Neural crest cell (in vitro differentiated cells): Measurements from ENCODE around the gene MED12L. TPM values are rescaled to one million over a fixed set of nuclear protein-coding genes. Genes with fewer than 3 reads are reported as not detected.
"Not testable (repeated sequence)": the region's sequence is repeated elsewhere in the genome, so short reads cannot be mapped to it uniquely, and the experiment has no call there.

ENCODE experiments used
- DNase-seq: peaks from one replicate; pipeline ENCODE4 v3.0.0; 2021; ENCODE audit warnings: low read depth, mixed read lengths, low spot score
- H3K27ac Mint-ChIP-seq: one replicate; pipeline ENCODE4 v1.8.0; 2021; ENCODE audit warnings: mild to moderate bottlenecking, mixed read lengths; ENCODE audit not compliant: unreplicated experiment
- H3K27me3 Mint-ChIP-seq: 2 replicates; pipeline ENCODE4 v1.8.0; 2021; ENCODE audit warnings: low read depth, mild to moderate bottlenecking, mixed read lengths
- H3K36me3 Mint-ChIP-seq: 2 replicates; pipeline ENCODE4 v1.8.0; 2021; ENCODE audit warnings: low read depth, mild to moderate bottlenecking, mixed read lengths
- H3K4me1 Mint-ChIP-seq: 2 replicates; pipeline ENCODE4 v1.8.0; 2021; ENCODE audit warnings: mixed read lengths
- H3K4me3 Mint-ChIP-seq: one replicate; pipeline ENCODE4 v1.8.0; 2021; ENCODE audit warnings: mild to moderate bottlenecking, mixed read lengths
- H3K9me3 Mint-ChIP-seq: 2 replicates; pipeline ENCODE4 v1.8.0; 2021; ENCODE audit warnings: mixed read lengths
- total RNA-seq: library from RNA; stranded (reverse); gene quantifications from 2 replicates; pipeline ENCODE4 v1.2.1, GENCODE V29; 2021
- TF ChIP-seq, protein P1 (sequence below): fragments of 200-600 bp; sonication (generic); conservative IDR thresholded peaks from 2 replicates; pipeline ENCODE4 v1.5.0; 2021; ENCODE audit warnings: antibody characterized with exemption, mild to moderate bottlenecking

The MED12L gene
- total RNA-seq, 1 donor from 2014 or later = 12.2 TPM

DNA sequence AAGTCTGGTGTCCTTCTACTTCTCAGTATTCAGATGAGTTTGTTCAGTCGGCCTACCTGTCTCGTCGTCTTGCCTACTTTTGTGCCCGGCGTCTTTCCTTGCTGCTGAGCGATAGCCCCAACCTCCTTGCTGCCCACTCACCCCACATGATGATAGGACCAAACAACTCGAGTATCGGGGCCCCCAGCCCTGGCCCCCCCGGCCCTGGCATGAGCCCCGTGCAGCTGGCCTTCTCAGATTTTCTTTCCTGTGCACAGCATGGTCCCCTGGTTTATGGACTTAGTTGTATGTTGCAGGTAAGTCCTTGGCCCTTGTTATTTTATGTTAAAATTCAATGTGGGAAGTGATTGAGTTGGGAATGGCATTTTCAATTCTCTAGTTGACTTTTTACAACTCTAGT lies 74.3 kb downstream of the MED12L start:
- H3K4me1 Mint-ChIP-seq = peaks cover 13% of the 10 kb centered on the region
- no peak overlapping the region for H3K4me3 Mint-ChIP-seq
- no peaks in the 10 kb centered on the region for H3K9me3 Mint-ChIP-seq
- TF ChIP-seq, protein P1, sequence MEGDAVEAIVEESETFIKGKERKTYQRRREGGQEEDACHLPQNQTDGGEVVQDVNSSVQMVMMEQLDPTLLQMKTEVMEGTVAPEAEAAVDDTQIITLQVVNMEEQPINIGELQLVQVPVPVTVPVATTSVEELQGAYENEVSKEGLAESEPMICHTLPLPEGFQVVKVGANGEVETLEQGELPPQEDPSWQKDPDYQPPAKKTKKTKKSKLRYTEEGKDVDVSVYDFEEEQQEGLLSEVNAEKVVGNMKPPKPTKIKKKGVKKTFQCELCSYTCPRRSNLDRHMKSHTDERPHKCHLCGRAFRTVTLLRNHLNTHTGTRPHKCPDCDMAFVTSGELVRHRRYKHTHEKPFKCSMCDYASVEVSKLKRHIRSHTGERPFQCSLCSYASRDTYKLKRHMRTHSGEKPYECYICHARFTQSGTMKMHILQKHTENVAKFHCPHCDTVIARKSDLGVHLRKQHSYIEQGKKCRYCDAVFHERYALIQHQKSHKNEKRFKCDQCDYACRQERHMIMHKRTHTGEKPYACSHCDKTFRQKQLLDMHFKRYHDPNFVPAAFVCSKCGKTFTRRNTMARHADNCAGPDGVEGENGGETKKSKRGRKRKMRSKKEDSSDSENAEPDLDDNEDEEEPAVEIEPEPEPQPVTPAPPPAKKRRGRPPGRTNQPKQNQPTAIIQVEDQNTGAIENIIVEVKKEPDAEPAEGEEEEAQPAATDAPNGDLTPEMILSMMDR = no peak
- H3K27ac Mint-ChIP-seq = no peak overlapping the region
- no peak for DNase-seq
- no peaks in the 10 kb centered on the region for H3K27me3 Mint-ChIP-seq
- H3K36me3 Mint-ChIP-seq = peaks cover 3% of the 10 kb centered on the region

DNA sequence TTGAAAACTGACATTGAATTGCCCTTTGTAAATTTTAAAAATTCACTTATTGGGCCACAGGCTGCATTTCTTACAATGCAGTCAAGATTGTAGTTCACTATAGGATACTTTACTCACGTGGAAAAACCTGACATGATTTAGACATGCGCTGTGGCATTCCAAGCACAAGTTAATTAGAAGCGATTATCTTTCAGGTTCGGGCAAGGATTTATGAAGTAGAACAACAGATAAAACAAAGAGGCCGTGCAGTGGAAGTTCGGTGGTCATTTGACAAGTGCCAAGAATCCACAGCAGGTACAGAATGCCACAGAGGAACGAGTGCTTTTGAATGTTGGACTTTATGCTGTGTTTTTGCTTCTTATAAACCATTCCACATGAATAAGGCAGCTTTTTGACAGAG lies 79.8 kb downstream of the MED12L start:
- Mint-ChIP-seq H3K4me1 (no peaks in the 10 kb centered on the region), H3K27me3 (no peaks in the 10 kb centered on the region), H3K27ac (no peak overlapping the region), H3K9me3 (no peaks in the 10 kb centered on the region), H3K4me3 (no peak overlapping the region), H3K36me3 (peaks cover 3% of the 10 kb centered on the region)
- no peak for DNase-seq
- TF ChIP-seq, protein P1 = no peak

DNA sequence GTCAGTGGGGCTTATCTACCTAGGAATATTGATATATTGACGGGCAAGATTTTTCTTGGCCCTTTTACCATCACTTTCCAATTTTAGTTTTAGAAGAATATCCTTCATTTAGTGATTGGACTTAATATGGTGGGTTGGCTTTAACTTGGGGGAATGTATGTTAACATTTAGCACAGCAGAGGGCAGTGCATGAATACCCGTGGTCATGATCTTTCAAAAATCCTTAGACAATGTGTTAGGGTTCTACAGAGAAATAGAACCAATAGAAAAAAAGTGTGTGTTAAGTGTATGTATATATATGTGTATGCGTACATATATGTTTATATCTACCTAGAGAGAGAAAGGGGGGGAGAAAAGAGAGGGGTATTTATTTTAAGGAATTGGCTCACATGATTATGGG lies 80.7 kb downstream of the MED12L start:
- Mint-ChIP-seq H3K9me3 (no peaks in the 10 kb centered on the region), H3K36me3 (peaks cover 3% of the 10 kb centered on the region), H3K4me3 (no peak overlapping the region), H3K27me3 (no peaks in the 10 kb centered on the region), H3K4me1 (peaks cover 8% of the 10 kb centered on the region), H3K27ac (no peak overlapping the region)
- no peak for DNase-seq
- TF ChIP-seq, protein P1 = no peak

DNA sequence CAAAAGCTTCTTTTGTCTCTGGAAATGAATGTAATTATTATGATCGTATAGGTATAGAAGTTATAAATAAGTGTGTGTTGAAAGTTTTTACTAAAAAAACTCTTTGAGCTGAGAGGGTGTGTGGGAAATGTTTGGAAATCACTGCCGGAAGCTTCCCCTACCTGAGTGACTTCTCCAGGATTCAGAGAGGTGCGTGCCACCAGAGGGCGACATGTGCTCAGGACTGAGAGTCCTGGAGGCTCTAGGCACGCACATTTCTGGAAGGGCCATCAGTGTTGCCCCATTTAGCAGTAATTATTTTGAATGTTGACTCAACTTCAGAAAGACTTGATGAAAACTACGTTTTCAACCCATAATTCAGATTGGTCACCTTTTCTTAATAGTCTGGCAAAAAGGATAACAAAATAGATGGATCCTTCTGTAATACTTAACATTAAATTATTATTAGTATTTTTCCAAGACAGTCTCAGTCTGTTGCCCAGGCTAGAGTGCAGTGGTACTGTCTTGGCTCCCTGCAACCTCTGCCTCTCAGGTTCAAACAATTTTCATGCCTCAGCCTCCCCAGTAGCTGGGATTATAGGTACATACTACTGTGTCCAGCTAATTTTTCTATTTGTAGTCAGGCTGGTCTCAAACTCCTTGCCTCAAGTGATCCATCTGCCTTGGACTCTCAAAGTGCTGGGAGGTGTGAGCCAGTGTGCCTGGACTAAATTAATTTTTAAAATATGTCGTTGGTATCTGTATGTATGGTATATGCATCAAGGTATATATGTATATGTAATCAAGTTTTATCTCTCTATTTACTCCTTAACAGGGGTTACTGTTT lies 83.0 kb downstream of the MED12L start:
- no peak overlapping the region for H3K4me3 Mint-ChIP-seq
- no peaks in the 10 kb centered on the region for H3K9me3 Mint-ChIP-seq
- H3K27ac Mint-ChIP-seq = no peak overlapping the region
- no peaks in the 10 kb centered on the region for H3K27me3 Mint-ChIP-seq
- H3K4me1 Mint-ChIP-seq = peaks cover 20% of the 10 kb centered on the region
- TF ChIP-seq, protein P1 = peak; percentile 84
- no peaks in the 10 kb centered on the region for H3K36me3 Mint-ChIP-seq
- peak; percentile 59 for DNase-seq

DNA sequence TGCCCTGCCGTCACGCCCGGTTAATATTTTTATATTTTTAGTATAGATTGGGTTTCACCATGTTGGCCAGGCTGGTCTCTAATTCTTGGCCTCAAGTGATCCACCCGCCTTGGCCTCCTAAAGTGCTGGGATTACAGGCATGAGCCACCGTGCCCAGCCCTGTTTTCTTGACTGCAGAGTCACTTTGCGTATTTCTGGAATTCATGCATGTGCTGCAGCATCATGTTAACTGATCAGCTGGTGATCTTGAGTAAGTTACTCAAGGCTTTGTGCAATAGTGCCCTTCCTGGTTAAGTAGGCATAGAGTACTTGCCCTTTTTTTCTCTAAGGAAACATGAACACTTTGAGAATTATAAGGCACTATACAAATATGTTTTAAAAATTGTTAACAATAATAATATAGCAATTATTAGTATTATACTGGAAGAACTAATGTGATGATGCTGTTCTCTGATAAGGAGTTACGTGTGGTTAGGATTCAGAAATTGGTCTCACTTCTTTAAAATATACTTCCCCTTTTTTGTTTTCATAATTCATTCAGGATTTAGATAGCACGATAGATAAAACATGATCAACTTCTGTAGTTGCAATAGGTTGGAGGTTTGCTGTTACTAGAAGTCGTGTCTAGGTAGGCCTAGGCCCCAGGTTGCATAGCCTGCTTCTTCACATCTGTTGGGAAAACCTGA lies 83.9 kb downstream of the MED12L start:
- no peak overlapping the region for H3K4me3 Mint-ChIP-seq
- no peak overlapping the region for H3K27ac Mint-ChIP-seq
- H3K27me3 Mint-ChIP-seq = no peaks in the 10 kb centered on the region
- H3K9me3 Mint-ChIP-seq = no peaks in the 10 kb centered on the region
- no peak for DNase-seq
- peaks cover 20% of the 10 kb centered on the region for H3K4me1 Mint-ChIP-seq
- no peaks in the 10 kb centered on the region for H3K36me3 Mint-ChIP-seq
- TF ChIP-seq, protein P1 = no peak

DNA sequence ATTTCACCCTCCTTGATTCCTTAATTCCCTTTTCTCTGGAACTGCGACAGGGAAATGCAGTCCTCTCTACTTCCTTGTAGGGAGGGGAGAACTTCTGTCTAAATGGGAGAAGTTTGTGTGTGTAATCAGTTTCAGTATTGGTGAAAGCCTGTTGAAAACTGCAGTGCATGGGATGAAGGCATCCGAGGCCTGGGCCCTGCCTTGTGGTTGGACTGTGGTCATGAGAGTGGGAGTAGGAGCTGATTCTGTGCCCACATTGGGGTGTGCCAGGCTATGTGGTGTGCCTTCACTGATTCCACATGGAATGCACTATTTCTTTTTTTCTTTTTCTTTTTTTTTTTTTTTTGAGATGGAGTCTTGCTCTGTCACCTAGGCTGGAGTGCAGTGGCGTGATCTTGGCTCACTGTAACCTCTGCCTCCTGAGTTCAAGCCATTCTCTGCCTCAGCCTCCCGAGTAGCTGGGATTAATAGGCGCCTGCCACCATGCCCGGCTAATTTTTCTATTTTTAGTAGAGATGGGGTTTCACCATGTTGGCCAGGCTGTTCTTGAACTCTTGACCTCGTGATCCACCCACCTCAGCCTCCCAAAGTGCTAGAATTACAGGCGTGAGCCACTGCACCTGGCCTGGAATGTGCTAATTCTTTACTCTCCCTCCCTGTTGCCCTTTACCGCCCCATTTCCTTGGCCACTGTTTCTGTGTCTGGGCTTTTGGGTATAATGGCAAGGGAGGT lies 84.7 kb downstream of the MED12L start:
- peaks cover 20% of the 10 kb centered on the region for H3K4me1 Mint-ChIP-seq

More for the DNA sequence above, 84.7 kb downstream of the MED12L start:
- not testable (repeated sequence) for H3K9me3 Mint-ChIP-seq, H3K4me3 Mint-ChIP-seq, H3K27ac Mint-ChIP-seq, DNase-seq, H3K36me3 Mint-ChIP-seq, H3K27me3 Mint-ChIP-seq
